ENCODE data around the gene HMCN1. TPM values are rescaled to one million over a fixed set of nuclear protein-coding genes. Genes with fewer than 3 reads are reported as not detected.

Gene HMCN1
- total and polyA plus RNA-seq, 2 experiments from 2014 or later: 1.6 to 8.7 TPM

DNA sequence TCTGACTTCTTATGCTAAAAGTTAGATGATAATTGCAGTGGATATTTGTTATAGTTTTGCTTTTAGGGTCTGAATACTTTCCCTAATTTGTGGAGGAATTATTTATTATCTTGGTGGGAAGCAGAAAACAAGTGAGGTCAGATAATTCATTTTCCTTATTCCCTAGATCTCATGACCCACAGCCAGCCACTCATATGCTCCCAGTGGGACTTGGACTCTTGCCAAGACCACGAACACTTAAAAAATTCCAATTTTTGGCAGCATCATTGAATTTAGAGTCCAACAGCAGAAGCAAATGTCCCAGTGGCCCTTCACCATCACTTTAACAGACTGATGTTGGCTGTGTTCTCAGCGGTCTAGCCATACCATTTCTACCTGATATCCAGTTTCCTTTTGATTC, 204.2 kb downstream of the HMCN1 start:
- H3K27me3 ChIP-seq (ENCODE audit: insufficient read depth): no peaks in the 10 kb centered on the region
- DNase-seq (ENCODE audit: low spot score): no peak

More for the DNA sequence above, 204.2 kb downstream of the HMCN1 start:
- Histone ChIP-seq H3F3A (replicated peaks; ENCODE audit: low read depth) (no peaks in the 10 kb centered on the region), H3K4me2 (no peak overlapping the region), H3K79me2 (replicated peaks; ENCODE audit: insufficient read depth) (no peaks in the 10 kb centered on the region), H3K4me3 (no peak overlapping the region), H3K36me3 (ENCODE audit: insufficient read depth) (no peaks in the 10 kb centered on the region), H3K9me2 (ENCODE audit: insufficient read depth) (peaks cover 4% of the 10 kb centered on the region; the same call in 1 of the 2 replicates), H2AFZ (no peak overlapping the region), H3K4me1 (ENCODE audit: insufficient read depth) (peaks cover 14% of the 10 kb centered on the region), H4K20me1 (replicated peaks; ENCODE audit: insufficient read depth) (no peaks in the 10 kb centered on the region), H3K27ac (ENCODE audit: low read depth) (peak overlapping the region; percentile 87)
- H3K4me1 Mint-ChIP-seq: peaks cover 21% of the 10 kb centered on the region
- H3K9me3 Mint-ChIP-seq: peaks cover 17% of the 10 kb centered on the region; the same call in 2 of the 3 replicates
- peaks cover 3% of the 10 kb centered on the region for H3K27me3 Mint-ChIP-seq (ENCODE audit: insufficient read depth, low read depth, poor library complexity)
- peaks cover 21% of the 10 kb centered on the region; the same call in 2 of the 3 replicates for H3K36me3 Mint-ChIP-seq (ENCODE audit: low read depth)
- H3K4me3 Mint-ChIP-seq: no peak overlapping the region
- no peak for ATAC-seq
- no peak overlapping the region for H3K27ac Mint-ChIP-seq
- no peak for TF ChIP-seq CREB1 (CRISPR knock-in tag; IDR thresholded peaks at IDR 0.05; ENCODE audit: low read depth)
- TF ChIP-seq STAT1 (IDR thresholded peaks at IDR 0.05; ENCODE audit: unreplicated experiment): no peak
- no peak for TF ChIP-seq JUNB (IDR thresholded peaks at IDR 0.05; ENCODE audit: unreplicated experiment)
- TF ChIP-seq, protein P1, sequence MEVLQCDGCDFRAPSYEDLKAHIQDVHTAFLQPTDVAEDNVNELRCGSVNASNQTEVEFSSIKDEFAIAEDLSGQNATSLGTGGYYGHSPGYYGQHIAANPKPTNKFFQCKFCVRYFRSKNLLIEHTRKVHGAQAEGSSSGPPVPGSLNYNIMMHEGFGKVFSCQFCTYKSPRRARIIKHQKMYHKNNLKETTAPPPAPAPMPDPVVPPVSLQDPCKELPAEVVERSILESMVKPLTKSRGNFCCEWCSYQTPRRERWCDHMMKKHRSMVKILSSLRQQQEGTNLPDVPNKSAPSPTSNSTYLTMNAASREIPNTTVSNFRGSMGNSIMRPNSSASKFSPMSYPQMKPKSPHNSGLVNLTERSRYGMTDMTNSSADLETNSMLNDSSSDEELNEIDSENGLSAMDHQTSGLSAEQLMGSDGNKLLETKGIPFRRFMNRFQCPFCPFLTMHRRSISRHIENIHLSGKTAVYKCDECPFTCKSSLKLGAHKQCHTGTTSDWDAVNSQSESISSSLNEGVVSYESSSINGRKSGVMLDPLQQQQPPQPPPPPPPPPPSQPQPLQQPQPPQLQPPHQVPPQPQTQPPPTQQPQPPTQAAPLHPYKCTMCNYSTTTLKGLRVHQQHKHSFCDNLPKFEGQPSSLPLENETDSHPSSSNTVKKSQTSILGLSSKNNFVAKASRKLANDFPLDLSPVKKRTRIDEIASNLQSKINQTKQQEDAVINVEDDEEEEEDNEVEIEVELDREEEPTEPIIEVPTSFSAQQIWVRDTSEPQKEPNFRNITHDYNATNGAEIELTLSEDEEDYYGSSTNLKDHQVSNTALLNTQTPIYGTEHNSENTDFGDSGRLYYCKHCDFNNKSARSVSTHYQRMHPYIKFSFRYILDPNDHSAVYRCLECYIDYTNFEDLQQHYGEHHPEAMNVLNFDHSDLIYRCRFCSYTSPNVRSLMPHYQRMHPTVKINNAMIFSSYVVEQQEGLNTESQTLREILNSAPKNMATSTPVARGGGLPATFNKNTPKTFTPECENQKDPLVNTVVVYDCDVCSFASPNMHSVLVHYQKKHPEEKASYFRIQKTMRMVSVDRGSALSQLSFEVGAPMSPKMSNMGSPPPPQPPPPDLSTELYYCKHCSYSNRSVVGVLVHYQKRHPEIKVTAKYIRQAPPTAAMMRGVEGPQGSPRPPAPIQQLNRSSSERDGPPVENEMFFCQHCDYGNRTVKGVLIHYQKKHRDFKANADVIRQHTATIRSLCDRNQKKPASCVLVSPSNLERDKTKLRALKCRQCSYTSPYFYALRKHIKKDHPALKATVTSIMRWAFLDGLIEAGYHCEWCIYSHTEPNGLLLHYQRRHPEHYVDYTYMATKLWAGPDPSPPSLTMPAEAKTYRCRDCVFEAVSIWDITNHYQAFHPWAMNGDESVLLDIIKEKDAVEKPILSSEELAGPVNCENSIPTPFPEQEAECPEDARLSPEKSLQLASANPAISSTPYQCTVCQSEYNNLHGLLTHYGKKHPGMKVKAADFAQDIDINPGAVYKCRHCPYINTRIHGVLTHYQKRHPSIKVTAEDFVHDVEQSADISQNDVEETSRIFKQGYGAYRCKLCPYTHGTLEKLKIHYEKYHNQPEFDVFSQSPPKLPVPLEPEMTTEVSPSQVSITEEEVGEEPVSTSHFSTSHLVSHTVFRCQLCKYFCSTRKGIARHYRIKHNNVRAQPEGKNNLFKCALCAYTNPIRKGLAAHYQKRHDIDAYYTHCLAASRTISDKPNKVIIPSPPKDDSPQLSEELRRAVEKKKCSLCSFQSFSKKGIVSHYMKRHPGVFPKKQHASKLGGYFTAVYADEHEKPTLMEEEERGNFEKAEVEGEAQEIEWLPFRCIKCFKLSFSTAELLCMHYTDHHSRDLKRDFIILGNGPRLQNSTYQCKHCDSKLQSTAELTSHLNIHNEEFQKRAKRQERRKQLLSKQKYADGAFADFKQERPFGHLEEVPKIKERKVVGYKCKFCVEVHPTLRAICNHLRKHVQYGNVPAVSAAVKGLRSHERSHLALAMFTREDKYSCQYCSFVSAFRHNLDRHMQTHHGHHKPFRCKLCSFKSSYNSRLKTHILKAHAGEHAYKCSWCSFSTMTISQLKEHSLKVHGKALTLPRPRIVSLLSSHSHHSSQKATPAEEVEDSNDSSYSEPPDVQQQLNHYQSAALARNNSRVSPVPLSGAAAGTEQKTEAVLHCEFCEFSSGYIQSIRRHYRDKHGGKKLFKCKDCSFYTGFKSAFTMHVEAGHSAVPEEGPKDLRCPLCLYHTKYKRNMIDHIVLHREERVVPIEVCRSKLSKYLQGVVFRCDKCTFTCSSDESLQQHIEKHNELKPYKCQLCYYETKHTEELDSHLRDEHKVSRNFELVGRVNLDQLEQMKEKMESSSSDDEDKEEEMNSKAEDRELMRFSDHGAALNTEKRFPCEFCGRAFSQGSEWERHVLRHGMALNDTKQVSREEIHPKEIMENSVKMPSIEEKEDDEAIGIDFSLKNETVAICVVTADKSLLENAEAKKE (CRISPR knock-in tag; IDR thresholded peaks at IDR 0.05): no peak
- TF ChIP-seq EZH2 (IDR thresholded peaks at IDR 0.05; ENCODE audit: low read depth, unreplicated experiment): no peak
- TF ChIP-seq, protein P2, sequence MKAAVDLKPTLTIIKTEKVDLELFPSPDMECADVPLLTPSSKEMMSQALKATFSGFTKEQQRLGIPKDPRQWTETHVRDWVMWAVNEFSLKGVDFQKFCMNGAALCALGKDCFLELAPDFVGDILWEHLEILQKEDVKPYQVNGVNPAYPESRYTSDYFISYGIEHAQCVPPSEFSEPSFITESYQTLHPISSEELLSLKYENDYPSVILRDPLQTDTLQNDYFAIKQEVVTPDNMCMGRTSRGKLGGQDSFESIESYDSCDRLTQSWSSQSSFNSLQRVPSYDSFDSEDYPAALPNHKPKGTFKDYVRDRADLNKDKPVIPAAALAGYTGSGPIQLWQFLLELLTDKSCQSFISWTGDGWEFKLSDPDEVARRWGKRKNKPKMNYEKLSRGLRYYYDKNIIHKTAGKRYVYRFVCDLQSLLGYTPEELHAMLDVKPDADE (IDR thresholded peaks at IDR 0.05): no peak
- TF ChIP-seq, protein P3, sequence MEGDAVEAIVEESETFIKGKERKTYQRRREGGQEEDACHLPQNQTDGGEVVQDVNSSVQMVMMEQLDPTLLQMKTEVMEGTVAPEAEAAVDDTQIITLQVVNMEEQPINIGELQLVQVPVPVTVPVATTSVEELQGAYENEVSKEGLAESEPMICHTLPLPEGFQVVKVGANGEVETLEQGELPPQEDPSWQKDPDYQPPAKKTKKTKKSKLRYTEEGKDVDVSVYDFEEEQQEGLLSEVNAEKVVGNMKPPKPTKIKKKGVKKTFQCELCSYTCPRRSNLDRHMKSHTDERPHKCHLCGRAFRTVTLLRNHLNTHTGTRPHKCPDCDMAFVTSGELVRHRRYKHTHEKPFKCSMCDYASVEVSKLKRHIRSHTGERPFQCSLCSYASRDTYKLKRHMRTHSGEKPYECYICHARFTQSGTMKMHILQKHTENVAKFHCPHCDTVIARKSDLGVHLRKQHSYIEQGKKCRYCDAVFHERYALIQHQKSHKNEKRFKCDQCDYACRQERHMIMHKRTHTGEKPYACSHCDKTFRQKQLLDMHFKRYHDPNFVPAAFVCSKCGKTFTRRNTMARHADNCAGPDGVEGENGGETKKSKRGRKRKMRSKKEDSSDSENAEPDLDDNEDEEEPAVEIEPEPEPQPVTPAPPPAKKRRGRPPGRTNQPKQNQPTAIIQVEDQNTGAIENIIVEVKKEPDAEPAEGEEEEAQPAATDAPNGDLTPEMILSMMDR (conservative IDR thresholded peaks at IDR 0.05; ENCODE audit: low read depth in 2 of 2): no peak
- TF ChIP-seq, protein P4, sequence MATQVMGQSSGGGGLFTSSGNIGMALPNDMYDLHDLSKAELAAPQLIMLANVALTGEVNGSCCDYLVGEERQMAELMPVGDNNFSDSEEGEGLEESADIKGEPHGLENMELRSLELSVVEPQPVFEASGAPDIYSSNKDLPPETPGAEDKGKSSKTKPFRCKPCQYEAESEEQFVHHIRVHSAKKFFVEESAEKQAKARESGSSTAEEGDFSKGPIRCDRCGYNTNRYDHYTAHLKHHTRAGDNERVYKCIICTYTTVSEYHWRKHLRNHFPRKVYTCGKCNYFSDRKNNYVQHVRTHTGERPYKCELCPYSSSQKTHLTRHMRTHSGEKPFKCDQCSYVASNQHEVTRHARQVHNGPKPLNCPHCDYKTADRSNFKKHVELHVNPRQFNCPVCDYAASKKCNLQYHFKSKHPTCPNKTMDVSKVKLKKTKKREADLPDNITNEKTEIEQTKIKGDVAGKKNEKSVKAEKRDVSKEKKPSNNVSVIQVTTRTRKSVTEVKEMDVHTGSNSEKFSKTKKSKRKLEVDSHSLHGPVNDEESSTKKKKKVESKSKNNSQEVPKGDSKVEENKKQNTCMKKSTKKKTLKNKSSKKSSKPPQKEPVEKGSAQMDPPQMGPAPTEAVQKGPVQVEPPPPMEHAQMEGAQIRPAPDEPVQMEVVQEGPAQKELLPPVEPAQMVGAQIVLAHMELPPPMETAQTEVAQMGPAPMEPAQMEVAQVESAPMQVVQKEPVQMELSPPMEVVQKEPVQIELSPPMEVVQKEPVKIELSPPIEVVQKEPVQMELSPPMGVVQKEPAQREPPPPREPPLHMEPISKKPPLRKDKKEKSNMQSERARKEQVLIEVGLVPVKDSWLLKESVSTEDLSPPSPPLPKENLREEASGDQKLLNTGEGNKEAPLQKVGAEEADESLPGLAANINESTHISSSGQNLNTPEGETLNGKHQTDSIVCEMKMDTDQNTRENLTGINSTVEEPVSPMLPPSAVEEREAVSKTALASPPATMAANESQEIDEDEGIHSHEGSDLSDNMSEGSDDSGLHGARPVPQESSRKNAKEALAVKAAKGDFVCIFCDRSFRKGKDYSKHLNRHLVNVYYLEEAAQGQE (IDR thresholded peaks at IDR 0.05; ENCODE audit: unreplicated experiment): no peak
- no peak for TF ChIP-seq ZNF114 (CRISPR knock-in tag; IDR thresholded peaks at IDR 0.05)
- no peak for TF ChIP-seq POLR2AphosphoS5 (IDR thresholded peaks at IDR 0.05; ENCODE audit: low read depth)
